ENCODE results near the gene SBK3.
"Not testable (repeated sequence)": the region's sequence is repeated elsewhere in the genome, so short reads cannot be mapped to it uniquely, and the experiment has no call there.

The SBK3 gene
- 0 reads per million in 2 experiments for total RNA-seq

DNA sequence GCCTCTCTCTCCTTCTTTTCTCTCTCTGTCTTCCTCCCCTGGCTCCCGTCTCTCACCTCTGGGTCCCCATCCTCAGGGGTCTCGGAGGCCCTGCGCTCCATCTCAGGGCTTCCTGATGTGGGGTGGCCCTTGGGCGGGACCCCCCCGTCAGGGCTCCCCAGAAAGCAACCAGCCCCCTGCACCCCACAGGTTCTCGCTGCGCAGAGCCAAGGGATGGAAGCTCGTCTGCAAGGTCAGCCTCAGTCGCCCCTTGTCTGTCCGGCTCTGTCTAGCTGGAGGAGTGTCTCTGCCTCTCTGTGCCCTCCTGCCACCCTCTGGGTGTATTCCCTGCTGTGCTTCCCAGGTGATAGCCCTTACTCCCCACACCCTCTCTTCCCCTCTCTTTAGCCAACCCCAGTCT lies at the start of gene SBK3:
Gene SBK3, minus strand, starts transcription at position 101 of the 400 bp plus-strand sequence. Its CDS starts 0 bp downstream, at position 101.
- DNase-seq (ENCODE audit: low read depth), result no peak

- DNase-seq (ENCODE audit: low read depth), result no peak
Measured at GRCh38 chr19:55593096-55593772, 47.9 kb upstream of the SBK3 start.

DNA sequence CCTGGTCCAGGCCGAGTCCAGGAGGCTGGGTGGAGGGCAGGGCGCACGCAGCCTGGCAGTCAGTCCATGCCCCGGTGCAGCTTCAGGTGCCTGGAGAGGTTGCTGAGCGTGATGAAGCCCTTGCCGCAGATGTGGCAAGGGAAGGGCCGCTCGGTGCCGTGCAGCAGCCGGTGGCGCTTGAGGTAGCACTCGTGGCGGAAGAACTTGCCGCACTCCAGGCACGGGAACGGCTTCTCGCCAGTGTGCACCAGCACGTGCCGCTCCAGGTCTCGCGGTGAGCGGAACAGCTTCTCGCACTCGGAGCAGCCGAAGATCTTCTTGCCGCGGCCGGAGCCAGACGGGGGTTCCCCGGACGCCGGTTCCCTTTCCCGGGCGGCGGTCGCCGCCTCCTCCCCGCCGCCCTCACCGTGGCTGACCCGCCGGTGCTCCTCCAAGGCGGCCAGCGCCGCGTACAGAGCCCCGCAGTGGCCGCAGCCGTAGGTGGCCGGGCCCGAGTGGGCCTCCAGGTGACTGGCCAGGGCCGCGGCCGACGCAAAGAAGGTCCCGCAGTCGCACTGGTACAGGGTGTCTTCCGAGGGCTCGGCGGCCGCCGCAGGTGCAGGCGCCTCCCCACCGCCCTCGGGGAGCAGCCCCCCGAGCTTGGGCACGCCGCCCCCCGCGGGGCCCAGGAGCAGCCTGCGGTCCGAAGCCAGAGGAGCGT lies 47.2 kb upstream of the SBK3 start:
- DNase-seq (ENCODE audit: low read depth), result no peak

DNA sequence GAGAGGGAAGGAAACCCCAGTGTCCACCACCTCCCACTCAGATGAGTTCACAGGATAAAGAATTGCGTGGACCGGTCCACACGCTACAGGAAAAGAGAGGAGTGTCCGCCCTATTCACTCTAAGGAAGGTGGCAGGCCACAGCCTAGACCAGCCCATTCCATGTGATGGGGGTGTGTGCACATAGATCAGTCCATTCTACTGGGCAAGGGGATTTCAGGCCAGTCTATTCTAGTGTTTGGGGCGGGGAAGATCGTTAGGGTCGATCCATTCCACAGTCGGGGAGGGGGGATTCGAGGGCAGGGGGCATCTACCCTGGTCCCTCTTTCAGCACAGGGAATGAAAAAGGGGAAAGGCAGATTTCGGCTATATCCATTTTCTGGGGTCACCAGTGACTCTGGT lies 46.2 kb upstream of the SBK3 start:
- no peak for DNase-seq (ENCODE audit: low read depth)

- DNase-seq (ENCODE audit: low read depth), result no peak
Measured at GRCh38 chr19:55590617-55591016, 45.3 kb upstream of the SBK3 start.

GRCh38 chr19:55590109-55590508 lies 44.8 kb upstream of the SBK3 start:
- DNase-seq (ENCODE audit: low read depth), result no peak

- no peak for DNase-seq (ENCODE audit: low read depth)
Measured at GRCh38 chr19:55588738-55589137, 43.4 kb upstream of the SBK3 start.

GRCh38 chr19:55586976-55587668 lies 41.8 kb upstream of the SBK3 start:
- peak; percentile 87 for DNase-seq (ENCODE audit: low read depth)

GRCh38 chr19:55585658-55586339 lies 40.5 kb upstream of the SBK3 start:
- DNase-seq (ENCODE audit: low read depth), result peak; percentile 36

DNA sequence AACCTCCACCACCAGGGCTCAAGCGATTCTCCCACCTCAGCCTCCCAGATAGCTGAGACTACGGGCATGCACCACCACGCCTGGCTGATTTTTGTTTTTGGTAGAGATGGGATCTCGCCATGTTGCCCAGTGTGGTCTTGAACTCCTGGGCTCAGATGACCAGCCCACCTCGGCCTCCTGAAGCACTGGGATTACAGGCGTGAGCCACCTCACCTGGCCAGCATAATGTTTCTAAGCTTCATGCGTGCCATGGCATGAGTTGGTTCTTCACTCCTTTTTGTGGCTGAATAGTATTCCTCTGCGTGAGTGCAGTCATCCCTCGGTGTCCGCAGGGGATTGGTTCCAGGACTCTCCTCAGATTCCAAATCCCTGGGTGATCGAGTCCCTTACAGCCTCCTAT lies 39.5 kb upstream of the SBK3 start:
- no peak for DNase-seq (ENCODE audit: low read depth)

- DNase-seq (ENCODE audit: low read depth), result not testable (repeated sequence)
Measured at GRCh38 chr19:55583897-55584296, 38.6 kb upstream of the SBK3 start.

- not testable (repeated sequence) for DNase-seq (ENCODE audit: low read depth)
Measured at GRCh38 chr19:55582284-55582683, 36.9 kb upstream of the SBK3 start.

- DNase-seq (ENCODE audit: low read depth), result no peak
Measured at GRCh38 chr19:55581823-55582223, 36.5 kb upstream of the SBK3 start.

- DNase-seq (ENCODE audit: low read depth), result no peak
Measured at GRCh38 chr19:55581145-55581822, 35.9 kb upstream of the SBK3 start.

DNA sequence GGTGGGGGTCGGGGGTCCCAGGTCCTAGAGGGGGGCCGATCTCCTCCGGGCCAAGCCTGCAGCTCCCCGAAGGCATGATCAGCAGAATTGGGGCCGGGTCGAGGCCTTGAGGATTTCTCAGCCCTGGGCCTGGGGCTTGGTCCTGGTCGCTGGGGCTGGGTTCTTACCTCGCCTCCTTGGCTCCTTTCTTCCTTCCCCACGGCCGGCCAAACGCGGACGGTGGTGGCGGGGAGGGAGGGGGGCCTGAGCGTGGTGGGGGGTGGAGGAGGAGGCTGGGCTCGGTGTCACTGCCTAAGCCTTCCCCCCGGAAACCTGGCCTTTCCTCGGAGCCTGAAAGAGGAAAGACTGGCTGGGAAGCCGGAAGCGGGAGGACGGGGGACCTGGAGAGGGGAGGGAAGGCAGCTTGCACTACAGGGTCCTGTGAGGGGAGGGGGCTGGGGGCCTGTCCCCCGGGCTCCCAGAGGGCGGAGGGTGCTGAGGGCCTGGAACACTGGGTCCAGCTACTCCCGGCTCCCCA lies 35.3 kb upstream of the SBK3 start, which contains the start of gene ZNF579:
Gene ZNF579, minus strand, starts transcription at position 221 of the 517 bp plus-strand sequence. CDS start 1,209 bp downstream, outside the sequence.
- peak; percentile 58 for DNase-seq (ENCODE audit: low read depth)

DNA sequence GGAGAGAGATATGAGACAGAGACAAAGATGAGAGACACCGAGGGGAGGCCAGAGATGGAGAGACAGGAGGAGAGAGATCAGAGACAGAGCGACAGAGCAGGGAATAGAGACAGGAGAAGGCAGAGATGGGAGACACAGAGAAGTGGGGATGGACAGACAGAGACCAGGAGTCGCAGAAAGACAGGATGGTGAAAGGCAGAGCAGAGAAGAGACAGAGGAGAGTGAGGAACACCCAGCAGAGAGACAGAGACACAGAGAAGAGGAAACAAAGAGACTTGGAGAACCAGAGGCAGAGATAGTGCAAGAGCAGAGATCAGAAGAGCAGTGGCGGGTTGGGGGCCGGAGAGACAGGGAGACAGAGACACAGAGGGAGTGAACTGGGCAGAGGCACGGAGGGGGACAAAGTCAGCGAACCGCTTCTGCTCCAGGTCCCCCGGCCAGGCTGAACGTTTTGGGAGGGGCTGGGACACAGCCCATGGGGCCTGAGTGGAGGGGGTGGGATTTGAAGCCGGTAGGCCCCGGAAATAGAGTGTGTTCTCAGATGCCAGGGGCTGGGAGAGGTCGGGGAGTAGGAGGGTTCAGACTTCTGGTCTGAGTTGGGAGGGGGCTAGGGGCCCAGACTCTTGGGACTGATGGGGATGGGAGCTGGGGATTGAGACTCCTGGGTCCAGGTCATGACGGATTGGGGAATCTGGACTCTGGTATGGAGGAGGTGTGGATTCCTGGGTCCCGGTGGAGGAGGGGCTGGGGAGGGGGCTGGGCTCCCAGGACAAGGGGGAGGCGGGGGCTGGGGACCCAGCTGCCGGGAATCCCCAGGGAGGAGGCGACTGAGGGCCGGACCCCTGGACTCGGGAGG lies 34.7 kb upstream of the SBK3 start:
- no peak for DNase-seq (ENCODE audit: low read depth)

DNA sequence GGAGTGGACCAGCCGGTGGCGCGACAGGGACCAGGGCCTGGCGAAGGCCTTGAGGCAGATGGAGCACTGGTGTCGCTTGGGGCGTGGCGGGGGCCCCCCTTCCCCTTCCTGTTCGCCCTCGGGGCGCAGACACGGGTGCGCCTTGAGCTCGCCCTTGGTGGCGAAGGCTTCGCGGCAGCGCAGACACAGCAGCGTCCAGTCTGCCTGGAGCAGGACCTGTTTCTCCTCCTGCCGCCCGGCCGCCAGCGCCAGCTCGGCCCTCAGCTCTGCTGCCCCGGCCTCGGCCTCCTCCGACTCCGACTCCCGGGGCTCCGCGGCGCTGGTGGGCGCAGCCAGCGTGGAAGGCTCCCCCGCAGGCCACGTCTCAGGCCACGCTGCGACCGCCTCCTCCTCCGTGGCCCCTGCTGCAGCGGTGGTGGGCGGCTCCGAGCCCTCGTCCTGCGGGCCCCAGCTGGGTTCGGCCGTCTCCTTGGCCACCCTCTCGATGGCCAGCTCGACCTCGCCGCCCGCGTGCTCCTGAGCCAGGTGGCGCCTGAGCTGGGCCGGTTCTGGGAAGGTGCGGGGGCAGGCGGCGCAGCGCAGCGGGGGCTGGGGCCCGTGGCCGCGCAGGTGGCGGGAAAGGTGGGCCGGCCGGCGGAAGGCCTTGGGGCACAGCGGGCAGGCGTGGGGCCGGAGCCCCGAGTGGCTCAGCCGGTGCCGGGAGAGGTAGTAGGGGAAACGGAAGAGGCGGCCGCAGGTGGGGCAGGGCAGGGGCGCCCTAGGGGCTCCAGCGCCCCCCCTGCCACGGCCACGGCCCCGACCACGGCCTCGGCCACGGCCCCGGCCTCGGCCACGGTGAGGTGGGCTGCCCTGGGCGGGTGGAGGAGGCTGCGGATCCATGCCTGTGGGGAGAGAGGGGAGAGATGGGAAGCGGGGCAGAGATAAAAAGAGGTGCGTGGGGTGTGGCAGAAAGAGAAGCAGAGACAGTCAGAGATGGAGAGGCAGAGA lies 33.7 kb upstream of the SBK3 start:
- no peak for DNase-seq (ENCODE audit: low read depth)

DNA sequence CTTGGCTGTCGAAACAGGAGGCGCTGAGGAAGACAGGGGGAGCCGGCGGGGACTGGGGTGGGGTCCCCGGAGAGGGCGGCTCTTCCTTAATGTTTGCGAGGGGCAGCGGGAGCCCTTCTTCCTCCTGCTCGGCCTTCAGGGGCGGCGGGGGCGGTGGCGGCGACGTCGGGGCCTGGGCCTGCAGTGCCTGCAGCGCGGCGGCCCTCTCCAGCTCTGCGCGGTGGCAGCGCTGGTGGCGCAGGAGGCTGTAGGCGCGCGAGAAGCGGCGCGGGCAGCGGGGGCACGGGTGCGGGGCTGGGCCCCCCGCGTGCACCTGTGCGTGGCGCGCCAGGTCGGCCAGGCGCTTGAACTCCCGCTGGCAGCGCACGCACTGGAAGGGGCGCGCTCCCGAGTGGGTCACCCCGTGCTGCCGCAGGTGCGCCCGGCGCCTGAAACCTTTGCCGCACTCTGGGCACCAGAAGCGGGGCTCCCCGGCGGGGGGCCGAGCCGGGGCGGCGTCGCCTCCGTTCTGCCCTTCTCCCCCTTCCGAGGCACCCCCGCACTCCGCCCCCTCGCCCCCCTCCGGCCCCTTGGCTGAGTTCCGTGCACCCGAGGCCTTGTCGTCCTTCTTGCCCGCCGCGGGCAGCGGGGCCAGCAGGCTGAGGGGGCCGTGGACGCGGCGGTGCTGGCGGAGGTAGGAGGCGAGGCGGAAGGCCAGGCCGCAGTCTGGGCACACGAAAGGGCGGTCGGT lies 32.9 kb upstream of the SBK3 start:
- DNase-seq (ENCODE audit: low read depth), result no peak

All from T follicular helper cell (primary cell).